ENCODE data around the gene COX4I2. TPM values are rescaled to one million over a fixed set of nuclear protein-coding genes. Genes with fewer than 3 reads are reported as not detected.

Gene COX4I2
- total RNA-seq, 3 donors from 2014 or later, result 0.63 to 0.90 (median 0.76) TPM

- ATAC-seq (no peak), DNase-seq (no peak)
- Histone ChIP-seq H3K4me3 (no peak overlapping the region), H3K36me3 (ENCODE audit: low read depth) (no peaks in the 10 kb centered on the region), H3K4me1 (ENCODE audit: low read depth) (no peaks in the 10 kb centered on the region), H3K9me3 (no peaks in the 10 kb centered on the region)
- no peak for TF ChIP-seq CTCF (IDR thresholded peaks at IDR 0.05)
- intact Hi-C loops (cut with DNase I, micrococcal nuclease), result no loop called here
Observed at GRCh38 chr20:31632548-31633338, 5.0 kb upstream of the COX4I2 start.

GRCh38 chr20:31633339-31633914 is 4.3 kb upstream of the COX4I2 start:
- no peak for TF ChIP-seq CTCF (IDR thresholded peaks at IDR 0.05)
- intact Hi-C loops (cut with DNase I, micrococcal nuclease), result no loop called here
- Histone ChIP-seq H3K36me3 (ENCODE audit: low read depth) (no peaks in the 10 kb centered on the region), H3K4me3 (no peak overlapping the region), H3K4me1 (ENCODE audit: low read depth) (no peaks in the 10 kb centered on the region), H3K9me3 (no peaks in the 10 kb centered on the region)
- no peak for ATAC-seq
- DNase-seq, result no peak

GRCh38 chr20:31638317-31638716 is 605 bp downstream of the COX4I2 start:
- Histone ChIP-seq H3K4me3 (no peak overlapping the region), H3K36me3 (ENCODE audit: low read depth) (no peaks in the 10 kb centered on the region), H3K4me1 (ENCODE audit: low read depth) (no peaks in the 10 kb centered on the region), H3K9me3 (no peaks in the 10 kb centered on the region)
- DNase-seq (no peak), ATAC-seq (no peak)
- intact Hi-C loops (cut with DNase I, micrococcal nuclease), result no loop called here
- TF ChIP-seq CTCF (IDR thresholded peaks at IDR 0.05), result no peak

GRCh38 chr20:31638816-31639215 is 1.1 kb downstream of the COX4I2 start:
- intact Hi-C loops (cut with DNase I, micrococcal nuclease), result no loop called here
- DNase-seq (no peak), ATAC-seq (no peak)
- Histone ChIP-seq H3K4me1 (ENCODE audit: low read depth) (no peaks in the 10 kb centered on the region), H3K9me3 (no peaks in the 10 kb centered on the region), H3K36me3 (ENCODE audit: low read depth) (no peaks in the 10 kb centered on the region), H3K4me3 (no peak overlapping the region)
- TF ChIP-seq CTCF (IDR thresholded peaks at IDR 0.05), result no peak

- intact Hi-C loops (cut with DNase I, micrococcal nuclease), result no loop called here
Observed at GRCh38 chr20:31640259-31640658, 2.5 kb downstream of the COX4I2 start.

More at GRCh38 chr20:31640259-31640658, 2.5 kb downstream of the COX4I2 start:
- H3K36me3 ChIP-seq (ENCODE audit: low read depth), result no peaks in the 10 kb centered on the region
- no peaks in the 10 kb centered on the region for H3K9me3 ChIP-seq
- DNase-seq (no peak), ATAC-seq (no peak)
- no peak overlapping the region for H3K4me3 ChIP-seq
- H3K4me1 ChIP-seq (ENCODE audit: low read depth), result no peaks in the 10 kb centered on the region
- TF ChIP-seq CTCF (IDR thresholded peaks at IDR 0.05), result no peak

All from mucosa of descending colon (tissue), 3 donors.